ENCODE measurements around the gene ZNF57. TPM values are rescaled to one million over a fixed set of nuclear protein-coding genes. Genes with fewer than 3 reads are reported as not detected.

Gene ZNF57
- total and polyA plus RNA-seq, 9 of the 15 experiments (the other 6 are each of a cell fraction or from before 2014, with no cell fraction given): 3.9 to 13.5 (median 7.8) TPM

- TF ChIP-seq KLF13 (tag; IDR thresholded peaks at IDR 0.05; ENCODE audit: borderline replicate concordance, low read depth) (no peak), FOXA3 (CRISPR knock-in tag; conservative IDR thresholded peaks at IDR 0.05 in 1 of 2, IDR thresholded peaks at IDR 0.05 in 1 of 2) (peak in 1 of 2 experiments; percentile 63; a peak in 1 of 4 replicates), KHSRP (IDR thresholded peaks at IDR 0.05) (no peak; the same call in 1 of the 2 replicates), ARNT (IDR thresholded peaks at IDR 0.05) (no peak), ZNF639 (CRISPR knock-in tag; conservative IDR thresholded peaks at IDR 0.05 in 1 of 2, IDR thresholded peaks at IDR 0.05 in 1 of 2) (no peak), RFX1 (IDR thresholded peaks at IDR 0.05) (peak; percentile 91), MAX (CRISPR knock-in tag; IDR thresholded peaks at IDR 0.05) (peak; percentile 91), ZNF512 (tag; IDR thresholded peaks at IDR 0.05) (no peak), ATF1 (CRISPR knock-in tag; IDR thresholded peaks at IDR 0.05) (peak; percentile 21; the same call in 1 of the 2 replicates), ATF1 (tag; IDR thresholded peaks at IDR 0.05) (peak; percentile 93), LARP7 (IDR thresholded peaks at IDR 0.05) (no peak), FOXJ2 (tag; IDR thresholded peaks at IDR 0.05) (no peak), POLR3A (IDR thresholded peaks at IDR 0.05; ENCODE audit: borderline replicate concordance, extremely low read depth, insufficient read depth, insufficient read length) (no peak), MAFG (tag; conservative IDR thresholded peaks at IDR 0.05) (no peak), ZNF518B (CRISPR knock-in tag; IDR thresholded peaks at IDR 0.05) (no peak), ZNF717 (CRISPR knock-in tag; IDR thresholded peaks at IDR 0.05) (no peak), ZNF354B (CRISPR knock-in tag; IDR thresholded peaks at IDR 0.05) (no peak), SLC30A9 (CRISPR knock-in tag; IDR thresholded peaks at IDR 0.05) (no peak), BCOR (IDR thresholded peaks at IDR 0.05) (peak; percentile 78), HCFC1 (IDR thresholded peaks at IDR 0.05; ENCODE audit: low read depth, low read length) (no peak), GATA2 (CRISPR knock-in tag; IDR thresholded peaks at IDR 0.05) (no peak), SETDB1 (IDR thresholded peaks at IDR 0.05; ENCODE audit: low read length) (no peak)
Observed at GRCh38 chr19:2900296-2901252, at the start of gene ZNF57 (continued).

Data from K562 (cell line).